ENCODE data around the gene ULBP3.

ULBP3 gene

GRCh38 chr6:150046943-150047342 is 22.0 kb downstream of the ULBP3 start:
- no peak for TF ChIP-seq CTCF (IDR thresholded peaks at IDR 0.05)

- TF ChIP-seq CTCF (IDR thresholded peaks at IDR 0.05), result no peak
Observed at GRCh38 chr6:150044621-150045145, 24.2 kb downstream of the ULBP3 start.

- no peak for TF ChIP-seq CTCF (IDR thresholded peaks at IDR 0.05)
Observed at GRCh38 chr6:150043501-150044412, 25.2 kb downstream of the ULBP3 start.

- TF ChIP-seq CTCF (IDR thresholded peaks at IDR 0.05), result no peak
Observed at GRCh38 chr6:150043096-150043495, 25.8 kb downstream of the ULBP3 start.

GRCh38 chr6:150038202-150039062 is 30.5 kb downstream of the ULBP3 start:
- TF ChIP-seq CTCF (IDR thresholded peaks at IDR 0.05), result no peak

GRCh38 chr6:150037526-150038201 is 31.3 kb downstream of the ULBP3 start:
- TF ChIP-seq CTCF (IDR thresholded peaks at IDR 0.05), result no peak

GRCh38 chr6:150036081-150036480 is 32.8 kb downstream of the ULBP3 start:
- no peak for TF ChIP-seq CTCF (IDR thresholded peaks at IDR 0.05)

Data from LNCAP (cell line).